Hematopoietic multipotent progenitor cell treated with erythropoietin and hydrocortisone succinate and interleukin-3 and kit ligand, for 4 days (in vitro differentiated cells): ENCODE data around the gene CD300LD.
"Not testable (repeated sequence)": the region's sequence is repeated elsewhere in the genome, so short reads cannot be mapped to it uniquely, and the experiment has no call there.

Experiments
- DNase-seq: peaks from one replicate; pipeline ENCODE4 v3.0.0-alpha.2; 2015

CD300LD gene

GRCh38 chr17:74569020-74570003, 22.8 kb downstream of the CD300LD start:
- DNase-seq, result peak; percentile 91

- DNase-seq, result no peak
Observed at GRCh38 chr17:74568106-74568873, 23.8 kb downstream of the CD300LD start.

- DNase-seq, result no peak
Observed at GRCh38 chr17:74567397-74567796, 24.7 kb downstream of the CD300LD start, which contains the start of gene CD300H. Gene CD300H, minus strand, starts transcription at chr17:74567509.

- DNase-seq, result peak; percentile 76
Observed at GRCh38 chr17:74566132-74566753, 25.8 kb downstream of the CD300LD start.

DNA sequence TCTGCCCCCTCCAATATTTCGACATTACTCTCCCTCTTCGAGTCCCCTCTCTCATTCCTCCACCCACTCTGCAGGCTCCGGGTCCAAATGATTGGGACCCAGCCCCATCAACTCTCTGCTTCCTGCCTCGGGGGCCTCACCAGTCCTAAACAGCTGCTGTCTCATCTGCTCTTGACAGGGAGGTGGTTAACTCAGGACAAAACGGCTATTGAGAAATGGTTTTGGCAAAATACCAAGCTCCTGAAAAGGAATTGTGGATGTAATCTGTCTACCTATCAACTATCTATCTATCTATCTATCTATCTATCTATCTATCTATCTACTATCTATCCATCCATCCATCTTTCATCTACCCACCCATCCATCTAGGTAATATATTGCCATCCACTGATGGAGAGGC, 27.0 kb downstream of the CD300LD start:
- no peak for DNase-seq

GRCh38 chr17:74563358-74563757, 28.7 kb downstream of the CD300LD start:
- DNase-seq, result no peak

DNA sequence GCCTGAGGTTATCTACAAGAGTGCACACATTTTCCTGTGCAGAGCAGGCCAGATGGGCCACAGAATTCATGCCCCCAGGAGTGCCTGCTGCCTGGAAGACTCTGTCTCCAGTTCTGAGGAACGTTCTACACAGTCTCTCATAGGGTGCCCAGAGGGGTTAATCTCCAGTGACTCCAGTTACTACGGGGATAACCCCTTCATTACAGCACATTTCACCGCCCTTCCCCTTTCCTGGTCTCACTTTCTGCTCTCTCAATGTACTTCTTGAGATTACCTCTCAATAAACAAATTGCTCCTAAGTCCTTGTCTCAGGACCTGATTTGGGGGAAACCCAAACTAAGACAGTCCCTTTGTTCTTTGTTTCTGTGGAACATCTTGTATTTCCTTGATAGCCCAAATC, 30.5 kb downstream of the CD300LD start:
- DNase-seq, result no peak

GRCh38 chr17:74558882-74559519, 33.1 kb downstream of the CD300LD start:
- no peak for DNase-seq

DNA sequence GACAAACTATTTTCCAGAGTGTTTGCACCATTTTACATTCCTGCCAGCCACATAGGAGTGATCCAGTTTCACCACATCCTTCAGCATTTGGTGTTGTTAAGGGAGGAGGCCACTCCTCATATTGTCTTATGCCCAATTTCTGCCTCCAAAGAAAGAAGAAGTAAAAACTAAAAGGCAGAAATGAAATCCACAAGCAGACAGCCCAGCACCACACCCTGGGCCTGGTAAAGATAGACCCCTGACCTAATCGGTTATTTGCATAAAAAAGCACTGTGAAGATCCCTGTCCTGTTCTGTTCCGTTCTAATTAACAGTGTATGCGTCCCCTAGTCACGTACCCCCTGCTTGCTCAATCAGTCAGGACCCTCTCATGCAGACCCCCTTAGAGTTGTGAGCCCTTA, 33.7 kb downstream of the CD300LD start:
- DNase-seq, result not testable (repeated sequence)

GRCh38 chr17:74555427-74555940, 36.6 kb downstream of the CD300LD start:
- no peak for DNase-seq

- no peak for DNase-seq
Observed at GRCh38 chr17:74554909-74555308, 37.2 kb downstream of the CD300LD start.

DNA sequence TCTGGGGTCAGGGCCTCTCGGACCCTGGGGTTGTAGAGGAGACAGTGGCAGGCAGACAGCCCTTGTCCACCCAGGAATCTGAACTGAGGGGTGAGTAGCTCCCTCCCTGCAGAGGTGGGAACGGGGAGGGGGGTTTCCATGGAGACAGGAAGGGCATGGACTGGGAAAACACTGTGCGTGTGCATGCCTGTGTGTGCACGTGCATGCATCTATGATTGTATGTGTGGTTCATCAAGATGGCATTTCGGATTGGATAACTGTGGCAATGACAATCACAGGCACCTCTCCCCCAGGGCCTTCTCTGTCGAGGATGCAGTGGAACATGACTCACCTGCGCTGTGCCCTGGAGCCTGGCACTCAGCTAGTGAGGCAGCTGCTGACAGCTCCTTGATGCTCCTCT, 40.0 kb downstream of the CD300LD start:
- DNase-seq, result no peak

DNA sequence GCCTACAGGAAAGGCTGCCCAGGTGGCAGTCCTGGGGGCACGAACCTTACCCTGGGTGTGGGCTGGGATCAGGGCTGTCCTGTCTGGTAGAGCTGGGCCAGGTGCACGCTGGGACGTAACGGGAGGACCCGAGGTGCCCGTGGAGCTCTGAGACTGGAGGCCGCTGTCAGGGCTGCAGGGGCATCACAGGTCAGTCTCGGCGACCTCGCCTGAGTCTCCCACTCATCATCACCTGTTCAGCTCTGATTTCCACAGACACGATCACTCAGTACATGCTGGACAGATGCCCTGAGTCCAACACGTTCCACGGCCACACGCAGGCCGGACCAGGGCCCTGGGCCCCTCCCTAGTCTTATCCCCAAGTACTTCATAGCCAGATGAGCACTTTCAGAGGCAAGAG, 41.5 kb downstream of the CD300LD start:
- DNase-seq, result no peak

- no peak for DNase-seq
Observed at GRCh38 chr17:74549343-74549742, 42.7 kb downstream of the CD300LD start.

DNA sequence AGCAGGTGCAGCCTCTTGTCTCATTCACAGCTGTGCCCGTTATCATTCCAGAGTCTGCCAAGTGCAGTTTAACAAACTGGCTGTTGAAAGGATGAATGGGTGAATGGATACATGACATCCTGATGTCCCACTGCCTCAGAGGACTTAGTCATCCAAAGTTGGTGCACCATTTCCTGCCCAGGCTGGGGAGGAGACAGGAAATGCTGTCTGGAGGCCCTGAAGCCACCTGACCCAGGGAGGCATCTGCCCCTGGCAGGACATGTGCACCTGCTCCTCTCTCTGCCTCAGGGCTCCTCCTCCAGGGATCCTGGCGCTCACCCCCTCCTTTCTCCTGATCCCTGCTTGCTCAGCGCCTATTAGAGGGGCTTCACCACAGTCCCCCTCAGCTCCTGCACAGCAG, 44.3 kb downstream of the CD300LD start:
- no peak for DNase-seq

DNA sequence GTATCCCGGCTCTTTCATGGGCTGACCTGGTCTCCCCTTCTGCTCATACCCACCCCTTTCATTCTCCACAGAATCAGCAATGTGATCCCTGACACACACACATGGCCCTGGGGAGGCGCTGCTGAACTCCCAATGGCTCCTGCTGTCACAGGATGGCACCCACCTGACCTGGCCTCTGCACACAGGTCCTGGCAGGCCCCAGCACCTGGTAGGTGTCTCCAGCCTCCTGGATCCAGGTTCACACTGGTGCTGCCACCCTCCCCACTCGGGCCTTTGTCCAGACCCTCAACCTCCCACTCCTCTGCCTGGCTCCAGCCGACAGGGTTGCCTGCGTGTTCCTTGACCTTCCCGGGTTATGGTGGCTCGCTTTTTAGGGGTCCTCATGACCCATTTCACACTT, 44.8 kb downstream of the CD300LD start:
- no peak for DNase-seq

DNA sequence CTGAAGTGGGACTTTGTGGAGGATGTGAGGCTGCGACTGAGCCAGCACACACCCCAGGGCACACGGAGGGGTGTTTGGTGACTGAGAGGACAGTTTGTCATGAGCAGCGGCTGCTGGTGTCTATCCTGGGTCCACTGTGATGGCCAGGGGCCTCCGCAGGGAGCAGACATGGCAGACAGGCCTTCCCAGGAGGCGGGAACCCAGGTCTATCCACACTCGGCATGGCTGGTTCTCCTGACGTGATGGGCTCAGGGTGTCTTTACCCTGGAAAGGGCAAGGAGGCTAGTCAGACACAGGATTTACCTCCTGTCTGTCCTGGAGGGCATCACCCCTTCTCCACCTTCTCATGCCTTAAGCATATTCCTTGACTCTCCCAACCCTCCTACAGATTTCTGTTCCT, 45.5 kb downstream of the CD300LD start:
- no peak for DNase-seq

DNA sequence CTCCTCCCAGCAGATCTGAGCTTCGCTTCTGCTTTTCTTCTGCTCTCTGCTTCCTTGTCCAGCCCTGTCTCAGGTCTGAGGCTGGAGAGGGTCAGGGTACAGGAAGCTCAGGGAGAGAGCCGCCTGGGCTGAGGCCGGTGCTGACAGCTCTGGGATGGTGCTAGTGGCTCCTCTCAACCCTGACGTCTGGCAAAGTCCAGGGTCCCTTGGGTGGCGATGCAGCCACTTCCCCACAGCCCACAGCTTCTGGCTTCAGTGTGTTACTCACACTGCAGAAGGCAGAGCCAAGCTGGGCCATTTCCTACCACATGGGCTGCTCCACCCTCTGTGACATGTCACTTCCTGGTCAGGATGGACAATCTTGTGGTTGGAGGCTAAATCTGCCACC, 46.2 kb downstream of the CD300LD start, which contains the start of gene CD300C:
Gene CD300C (minus strand): TSS at position 273 of the 388 bp plus-strand sequence. CDS start 333 bp downstream, outside the sequence.
- DNase-seq, result peak; percentile 74

DNA sequence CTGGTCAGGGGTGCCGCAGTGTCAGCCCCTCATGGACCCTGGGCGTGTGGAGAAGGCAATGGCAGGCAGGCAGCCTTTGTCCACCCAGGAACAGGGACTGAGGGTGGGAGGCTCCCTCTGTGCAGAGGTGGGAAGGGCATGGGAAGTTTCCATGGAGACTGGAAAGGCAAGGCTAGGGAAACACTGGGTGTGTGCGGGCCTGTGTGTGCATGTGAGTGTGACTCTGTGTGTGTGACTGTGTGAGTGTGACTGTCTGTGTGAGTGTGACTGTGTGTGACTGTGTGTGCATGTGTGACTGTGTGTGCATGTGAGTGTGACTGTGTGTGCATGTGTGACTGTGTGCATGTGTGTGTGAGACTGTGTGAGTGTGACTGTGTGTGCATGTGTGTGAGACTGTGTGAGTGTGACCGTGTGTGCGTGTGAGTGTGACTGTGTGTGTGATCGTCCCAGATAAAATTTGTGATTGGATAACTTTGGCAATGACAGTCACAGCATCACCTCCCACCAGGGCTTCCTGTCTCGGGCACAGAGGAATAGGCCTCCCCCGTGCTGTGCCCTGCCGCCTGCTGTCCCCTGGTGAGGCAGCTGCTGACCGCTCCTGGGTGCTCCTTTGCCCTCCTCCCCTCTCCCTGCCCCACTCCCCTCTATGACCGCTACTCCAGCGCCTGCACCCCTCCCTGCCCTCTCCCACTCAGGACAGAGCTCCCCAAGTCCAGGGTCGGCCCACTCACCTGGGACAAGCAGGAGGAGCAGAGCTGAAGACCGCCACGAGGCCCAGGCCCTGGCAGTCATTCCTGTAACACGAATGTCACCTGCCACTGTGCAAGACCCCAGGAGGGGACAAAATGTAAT, 46.9 kb downstream of the CD300LD start:
- DNase-seq, result no peak

DNA sequence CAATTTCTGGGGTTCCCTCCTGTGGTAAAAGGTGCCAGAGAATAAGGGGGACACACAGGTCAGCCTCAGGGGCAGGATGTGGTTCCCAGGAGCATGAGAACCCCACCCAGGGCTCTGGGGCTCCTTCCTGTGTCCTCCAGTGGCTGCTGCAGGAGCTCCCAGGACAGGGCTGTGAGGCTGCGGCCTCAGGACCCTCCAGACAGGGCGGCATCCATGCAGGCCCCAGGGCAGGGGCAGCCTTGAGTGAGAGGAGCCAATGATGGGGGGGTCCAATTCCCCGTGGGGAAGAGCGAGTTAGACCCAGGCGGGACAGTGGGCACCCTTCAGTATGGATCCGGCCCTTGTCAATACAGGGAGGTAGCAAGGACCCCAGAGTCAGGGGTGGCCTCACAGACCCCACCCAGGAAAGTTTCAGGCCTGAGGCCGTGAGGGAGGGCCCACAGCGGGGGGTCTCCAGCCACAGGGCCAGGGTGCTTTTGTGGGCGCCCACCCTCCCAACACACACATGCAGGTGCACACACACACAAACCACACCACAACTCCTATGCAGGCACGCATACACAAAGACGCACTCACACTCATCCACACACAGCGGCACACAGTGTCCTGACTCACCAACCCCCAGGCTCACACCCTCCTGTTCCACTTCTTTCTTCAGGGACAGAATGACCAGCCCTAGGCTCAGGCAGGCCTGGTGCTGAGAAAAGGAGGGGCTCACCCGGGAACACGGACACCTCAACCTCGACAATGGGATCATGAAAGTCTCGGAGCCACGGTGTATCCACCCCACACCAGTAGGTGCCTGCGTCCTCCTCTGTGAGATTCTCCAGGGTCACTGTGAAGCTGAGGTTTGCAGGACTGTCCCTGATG, 48.0 kb downstream of the CD300LD start:
- DNase-seq, result no peak
